GM21381 (cell line): ENCODE results near the gene ZNF79.
A peak's percentile ranks its signal among the peaks of the same experiment; 100 is the strongest.

ENCODE experiments used
- ATAC-seq: cut with Tn5 transposase; IDR thresholded peaks from one replicate; pipeline ENCODE4 v1.9.1; 2021; ENCODE audit warnings: mild to moderate bottlenecking, moderate library complexity; ENCODE audit not compliant: unreplicated experiment

Gene ZNF79

GRCh38 chr9:127423934-127424675 is at the start of gene ZNF79:
ZNF79 (plus strand) TSS chr9:127424382; CDS start chr9:127424788, 406 bp downstream.
- peak; percentile 86 for ATAC-seq

- no peak for ATAC-seq
Measured at GRCh38 chr9:127380479-127380878, 43.7 kb upstream of the ZNF79 start.

- no peak for ATAC-seq
Measured at GRCh38 chr9:127382541-127382940, 41.6 kb upstream of the ZNF79 start.

- ATAC-seq = no peak
Measured at GRCh38 chr9:127384016-127384730, 40.0 kb upstream of the ZNF79 start.

GRCh38 chr9:127384901-127385300 is 39.3 kb upstream of the ZNF79 start:
- no peak for ATAC-seq

- no peak for ATAC-seq
Measured at GRCh38 chr9:127386249-127386648, 37.9 kb upstream of the ZNF79 start.

GRCh38 chr9:127386981-127387380 is 37.2 kb upstream of the ZNF79 start:
- no peak for ATAC-seq

GRCh38 chr9:127388037-127388855 is 35.9 kb upstream of the ZNF79 start:
- ATAC-seq = peak; percentile 80

- no peak for ATAC-seq
Measured at GRCh38 chr9:127388856-127389238, 35.3 kb upstream of the ZNF79 start.

GRCh38 chr9:127389381-127390247 is 34.6 kb upstream of the ZNF79 start:
- no peak for ATAC-seq

- ATAC-seq = no peak
Measured at GRCh38 chr9:127390248-127390545, 34.0 kb upstream of the ZNF79 start.

- ATAC-seq = no peak
Measured at GRCh38 chr9:127390563-127390962, 33.6 kb upstream of the ZNF79 start.

GRCh38 chr9:127392166-127392565 is 32.0 kb upstream of the ZNF79 start:
- no peak for ATAC-seq

- no peak for ATAC-seq
Measured at GRCh38 chr9:127392976-127393375, 31.2 kb upstream of the ZNF79 start.

- ATAC-seq = no peak
Measured at GRCh38 chr9:127393645-127394044, 30.5 kb upstream of the ZNF79 start.

GRCh38 chr9:127395497-127396252 is 28.5 kb upstream of the ZNF79 start:
- ATAC-seq = no peak

- ATAC-seq = no peak
Measured at GRCh38 chr9:127396253-127396807, 27.9 kb upstream of the ZNF79 start.

GRCh38 chr9:127396808-127397645 is 27.2 kb upstream of the ZNF79 start, which contains the start of gene SLC2A8:
SLC2A8 (plus strand) TSS chr9:127397169; CDS start chr9:127397231, 62 bp downstream.
- ATAC-seq = peak; percentile 91
